Astrocyte of the cerebellum (primary cell): ENCODE measurements around the gene MGST3.
"Not testable (repeated sequence)": the region's sequence is repeated elsewhere in the genome, so short reads cannot be mapped to it uniquely, and the experiment has no call there.

Experiments
- DNase-seq: peaks from one replicate; pipeline ENCODE4 v3.0.0-alpha.2; 2011; ENCODE audit warnings: low read depth
- H3K4me3 ChIP-seq: 2 replicates; pipeline ENCODE4 v1.5.1; 2011; ENCODE audit warnings: mild to moderate bottlenecking, low read depth, low read length, moderate library complexity
- CTCF ChIP-seq: IDR thresholded peaks from 2 replicates; pipeline ENCODE4 v1.5.1; 2012; ENCODE audit warnings: low read length, low read depth, moderate library complexity, mild to moderate bottlenecking; ENCODE audit errors: missing control alignments
- in situ Hi-C: cut with HindIII; loops from 2 replicates; pipeline ENCODE4 v1.10.0; 2017; ENCODE audit warnings: low sequenced_read_pairs

Gene MGST3

GRCh38 chr1:165633614-165634013, 2.6 kb downstream of the MGST3 start:
- in situ Hi-C loops: no loop called here
- TF ChIP-seq CTCF: no peak
- no peak overlapping the region for H3K4me3 ChIP-seq
- no peak for DNase-seq

- no peak for DNase-seq
- in situ Hi-C loops: no loop called here
- no peak overlapping the region for H3K4me3 ChIP-seq
- TF ChIP-seq CTCF: no peak
Observed at GRCh38 chr1:165634154-165634921, 3.3 kb downstream of the MGST3 start.

GRCh38 chr1:165635329-165635728, 4.3 kb downstream of the MGST3 start:
- no peak overlapping the region for H3K4me3 ChIP-seq
- in situ Hi-C loops: no loop called here
- TF ChIP-seq CTCF: no peak
- DNase-seq: no peak

- H3K4me3 ChIP-seq: no peak overlapping the region
- in situ Hi-C loops: no loop called here
- no peak for DNase-seq
- TF ChIP-seq CTCF: no peak
Observed at GRCh38 chr1:165635823-165636222, 4.8 kb downstream of the MGST3 start.

- H3K4me3 ChIP-seq: no peak overlapping the region
- DNase-seq: peak; percentile 66
- TF ChIP-seq CTCF: no peak
- in situ Hi-C loops: no loop called here
Observed at GRCh38 chr1:165637427-165637826, 6.4 kb downstream of the MGST3 start.

- in situ Hi-C loops, DNase-seq, H3K4me3 ChIP-seq: not testable (repeated sequence)
Observed at GRCh38 chr1:165638211-165638610, 7.2 kb downstream of the MGST3 start.

GRCh38 chr1:165639821-165640623, 9.0 kb downstream of the MGST3 start:
- no peak for DNase-seq
- in situ Hi-C loops: no loop called here
- H3K4me3 ChIP-seq: no peak overlapping the region
- no peak for TF ChIP-seq CTCF
